ENCODE measurements around the gene MAOB.

DNA sequence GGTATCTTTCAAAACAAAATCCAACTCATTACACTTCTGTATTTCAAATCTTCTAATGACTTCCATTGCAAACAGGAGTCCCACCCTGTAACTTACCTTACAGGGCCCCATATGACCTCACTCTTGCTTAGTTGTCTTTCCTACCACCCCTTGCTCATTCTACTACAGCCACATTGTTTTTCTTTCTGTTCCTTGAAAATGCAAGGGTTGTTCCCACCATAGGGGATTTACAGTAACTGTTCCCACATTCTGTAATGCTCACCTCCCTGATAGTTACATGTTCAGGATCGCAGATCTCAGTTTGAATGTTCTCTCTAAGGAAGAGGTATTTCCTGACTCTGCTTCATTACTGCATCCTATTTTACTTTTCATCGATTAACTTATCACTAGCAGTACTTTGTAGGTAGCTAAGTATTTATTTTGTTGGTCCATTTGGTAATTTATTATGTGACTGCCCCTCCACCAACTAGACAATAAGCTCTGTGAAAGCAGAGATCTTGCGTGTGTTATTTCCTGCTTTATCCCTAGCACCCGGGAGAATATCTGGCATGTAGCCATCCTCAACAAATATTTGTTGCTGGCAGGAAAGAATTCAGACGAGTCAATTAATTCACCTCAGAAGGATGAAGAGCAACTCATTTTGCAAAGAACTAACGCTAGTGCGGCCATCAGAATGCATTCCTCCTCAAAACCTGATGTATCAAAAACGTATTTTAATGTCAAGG lies 21.4 kb downstream of the MAOB start:
- TF ChIP-seq POLR2AphosphoS5 (IDR thresholded peaks at IDR 0.05; ENCODE audit: borderline replicate concordance, low read depth, low read length), result no peak
- no peak for TF ChIP-seq EZH2 (IDR thresholded peaks at IDR 0.05)
- no peak for TF ChIP-seq FOXP2 (optimal IDR thresholded peaks at IDR 0.05; ENCODE audit: control extremely low read depth, extremely low read length, insufficient read depth)
